A673 (cell line): Measurements from ENCODE around the gene EIF4E2. TPM values are rescaled to one million over a fixed set of nuclear protein-coding genes. Genes with fewer than 3 reads are reported as not detected.

ENCODE experiments used
- BruUV-seq: library from RNA; stranded (reverse); fragments of 400-500 nt; replicated peaks from 2 replicates; lab custom pipeline; 2021; lab: Mats Ljungman, UMichigan
- CTCF ChIA-PET: fragments of 300-600 bp; sonication (Branson Sonifier 250); formaldehyde crosslinking; loops from one replicate; lab custom pipeline; 2022; ENCODE audit warnings: antibody characterized with exemption; lab: Charles Lee
- POLR2A ChIA-PET: fragments of 300-600 bp; sonication (Branson Sonifier 250); formaldehyde crosslinking; loops from one replicate; lab custom pipeline; 2022; ENCODE audit warnings: antibody characterized with exemption; ENCODE audit not compliant: low non-redundant PET; lab: Charles Lee
- DNase-seq: peaks from one replicate; pipeline ENCODE4 v3.0.0-alpha.2; 2015; ENCODE audit warnings: low spot score
- H3K27ac ChIP-seq: fragments of 200-600 bp; sonication (generic); 2 replicates; pipeline ENCODE4 v1.5.1; 2016; ENCODE audit warnings: mixed run types, low read depth, mild to moderate bottlenecking, mixed read lengths, antibody characterized with exemption, low read length; ENCODE audit not compliant: poor library complexity, severe bottlenecking
- H3K27me3 ChIP-seq: fragments of 200-600 bp; sonication (generic); replicated peaks from 2 replicates; pipeline ENCODE4 v1.6.1; 2017; ENCODE audit warnings: mixed run types, low read depth, mild to moderate bottlenecking, mixed read lengths, antibody characterized with exemption, low read length; ENCODE audit not compliant: insufficient read depth, poor library complexity
- H3K36me3 ChIP-seq: fragments of 200-600 bp; sonication (generic); 2 replicates; pipeline ENCODE4 v1.6.1; 2016; ENCODE audit warnings: mixed run types, mild to moderate bottlenecking, mixed read lengths, antibody characterized with exemption, low read length; ENCODE audit not compliant: insufficient read depth, poor library complexity, severe bottlenecking
- H3K4me1 ChIP-seq: fragments of 200-600 bp; sonication (generic); 2 replicates; pipeline ENCODE4 v1.6.1; 2017; ENCODE audit warnings: mixed run types, mild to moderate bottlenecking, mixed read lengths, antibody characterized with exemption, low read length; ENCODE audit not compliant: insufficient read depth, poor library complexity, severe bottlenecking
- H3K4me3 ChIP-seq: fragments of 200-600 bp; sonication (generic); 2 replicates; pipeline ENCODE4 v1.5.1; 2016; ENCODE audit warnings: low read depth, mixed run types, mild to moderate bottlenecking, mixed read lengths, low read length; ENCODE audit not compliant: poor library complexity, severe bottlenecking
- H3K9me3 ChIP-seq: fragments of 200-600 bp; sonication (generic); 2 replicates; pipeline ENCODE4 v1.6.1; 2016; ENCODE audit warnings: mixed run types, low read depth, mild to moderate bottlenecking, mixed read lengths, antibody characterized with exemption, low read length; ENCODE audit not compliant: poor library complexity, severe bottlenecking
- CTCF ChIP-seq: fragments of 300-800, 200-600 bp; sonication (generic); conservative IDR thresholded peaks from 2 replicates; pipeline ENCODE4 v1.5.1; 2017; ENCODE audit warnings: low read depth, mild to moderate bottlenecking, antibody characterized with exemption, low read length, moderate library complexity, mixed read lengths
- EZH2 ChIP-seq: fragments of 200-600 bp; sonication (generic); IDR thresholded peaks from 2 replicates; pipeline ENCODE4 v1.6.1; 2017; ENCODE audit warnings: borderline replicate concordance, low read depth, mild to moderate bottlenecking, mixed read lengths, antibody characterized with exemption, low read length; ENCODE audit not compliant: poor library complexity, severe bottlenecking
- intact Hi-C: fragments of 100-400 bp; cut with micrococcal nuclease; formaldehyde crosslinking; loops from one replicate; pipeline ENCODE4 v1.10.0; 2022; ENCODE audit not compliant: unreplicated experiment
- total RNA-seq: library from RNA; stranded (reverse); gene quantifications from 2 replicates; pipeline ENCODE4 v1.2.3, GENCODE V29; 2021

The EIF4E2 gene
- total RNA-seq, 1 experiment from 2014 or later, result 60.8 TPM

- BruUV-seq, result no TSS peak
- Histone ChIP-seq H3K4me1 (no peaks in the 10 kb centered on the region), H3K4me3 (no peak overlapping the region), H3K27me3 (peaks cover 15% of the 10 kb centered on the region), H3K27ac (no peak overlapping the region), H3K36me3 (no peaks in the 10 kb centered on the region), H3K9me3 (no peaks in the 10 kb centered on the region)
- intact Hi-C loops, result no loop called here
- ChIA-PET CTCF (no interaction called here), POLR2A (no interaction called here)
- no peak for TF ChIP-seq CTCF
- no peak for TF ChIP-seq EZH2
- DNase-seq, result no peak
These were observed 42.2 kb upstream of the EIF4E2 start for GRCh38 chr2:232508251-232508650.

DNA sequence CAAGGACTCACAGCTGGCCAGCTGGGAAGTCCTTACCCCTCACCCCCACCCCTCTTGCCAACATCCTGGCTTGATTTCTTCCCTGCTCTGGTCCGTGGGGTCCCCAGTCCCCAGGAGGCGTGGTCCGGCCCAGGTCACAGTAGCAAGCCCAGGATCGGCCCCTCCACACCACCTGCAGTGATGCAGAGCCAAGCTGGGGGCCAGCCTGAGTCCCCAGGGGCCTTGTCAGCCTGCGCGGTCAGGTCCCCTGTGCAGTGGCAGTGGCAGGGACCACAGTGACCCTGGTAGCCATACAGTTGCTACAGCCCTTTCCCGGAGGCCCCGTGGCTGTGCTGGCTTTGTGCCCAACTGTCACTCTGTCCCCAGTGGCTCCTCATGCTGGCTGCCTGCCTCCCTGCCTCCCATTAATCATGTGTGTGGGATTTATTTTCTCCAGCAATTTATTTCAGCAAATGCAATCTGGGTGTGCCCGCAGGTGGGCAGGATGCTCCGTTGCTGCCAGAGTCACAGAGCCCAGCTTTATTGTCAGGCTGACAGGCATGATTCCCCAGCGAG, 39.1 kb upstream of the EIF4E2 start:
- Histone ChIP-seq H3K4me1 (no peaks in the 10 kb centered on the region), H3K27ac (no peak overlapping the region), H3K36me3 (no peaks in the 10 kb centered on the region), H3K9me3 (no peaks in the 10 kb centered on the region), H3K27me3 (no peaks in the 10 kb centered on the region), H3K4me3 (no peak overlapping the region)
- POLR2A ChIA-PET, result interaction anchor here (0.6 kb wide), 1 partner anchor 223 kb away, joined by 6 read pairs; no protein-coding TSS in a partner anchor
- CTCF ChIA-PET, result no interaction called here
- TF ChIP-seq CTCF, result no peak
- BruUV-seq, result no TSS peak
- DNase-seq, result no peak
- intact Hi-C loops, result no loop called here

GRCh38 chr2:232512602-232513001, 37.9 kb upstream of the EIF4E2 start:
- no TSS peak for BruUV-seq
- Histone ChIP-seq H3K9me3 (no peaks in the 10 kb centered on the region), H3K27me3 (no peaks in the 10 kb centered on the region), H3K36me3 (no peaks in the 10 kb centered on the region), H3K4me1 (no peaks in the 10 kb centered on the region), H3K27ac (no peak overlapping the region), H3K4me3 (no peak overlapping the region)
- no peak for DNase-seq
- intact Hi-C loops, result no loop called here
- TF ChIP-seq CTCF, result no peak
- no peak for TF ChIP-seq EZH2
- ChIA-PET CTCF (no interaction called here), POLR2A (no interaction called here)
